HG02970 (cell line): Measurements from ENCODE around the gene COTL1.

Experiments
- ATAC-seq: cut with Tn5 transposase; IDR thresholded peaks from one replicate; pipeline ENCODE4 v1.9.1; 2021; ENCODE audit warnings: mild to moderate bottlenecking, moderate library complexity, moderate number of reproducible peaks; ENCODE audit not compliant: unreplicated experiment, low FRiP score

Gene COTL1, protein sequence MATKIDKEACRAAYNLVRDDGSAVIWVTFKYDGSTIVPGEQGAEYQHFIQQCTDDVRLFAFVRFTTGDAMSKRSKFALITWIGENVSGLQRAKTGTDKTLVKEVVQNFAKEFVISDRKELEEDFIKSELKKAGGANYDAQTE

DNA sequence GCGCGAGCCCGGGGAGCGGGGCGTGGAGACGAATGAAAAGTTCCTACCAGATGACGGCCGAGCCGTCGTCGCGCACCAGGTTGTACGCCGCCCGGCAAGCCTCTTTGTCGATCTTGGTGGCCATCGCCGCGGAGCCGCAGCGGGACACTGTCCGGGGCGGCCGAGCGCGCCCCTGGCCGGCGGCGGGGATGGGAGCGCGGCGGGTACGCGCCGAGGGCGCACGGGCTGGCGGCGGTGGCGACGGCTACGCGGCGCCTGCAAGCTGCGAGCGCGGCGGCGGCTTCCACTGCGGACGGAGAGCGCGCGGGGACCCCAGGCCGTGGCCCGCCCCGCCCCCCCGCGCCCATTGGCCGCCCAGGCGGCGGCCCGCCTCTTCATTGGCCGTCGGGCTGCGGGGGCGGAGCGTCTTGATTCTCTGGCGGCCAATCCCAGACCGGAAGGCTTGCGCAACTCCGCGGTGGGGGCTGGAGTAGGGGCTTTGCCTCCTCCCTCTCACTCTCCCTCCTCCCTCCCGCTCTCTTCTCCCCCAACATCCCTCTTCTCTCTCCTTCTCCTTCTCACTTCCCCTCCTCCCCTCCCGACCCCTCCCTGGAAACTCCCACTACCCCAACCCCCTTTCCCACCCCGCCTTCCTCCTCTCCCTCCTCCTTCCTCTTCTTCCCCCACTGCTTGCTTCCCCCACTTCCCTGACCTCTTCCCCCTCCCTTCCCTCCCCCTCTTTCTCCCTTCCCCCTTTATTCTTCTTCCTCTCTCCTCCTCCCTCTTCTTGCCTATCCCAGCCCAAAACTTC is at the start of gene COTL1:
TSS of gene COTL1 (minus strand) at position 288 of the 790 bp plus-strand sequence. CDS start at position 124, 164 bp downstream.
- peak; percentile 79 for ATAC-seq

DNA sequence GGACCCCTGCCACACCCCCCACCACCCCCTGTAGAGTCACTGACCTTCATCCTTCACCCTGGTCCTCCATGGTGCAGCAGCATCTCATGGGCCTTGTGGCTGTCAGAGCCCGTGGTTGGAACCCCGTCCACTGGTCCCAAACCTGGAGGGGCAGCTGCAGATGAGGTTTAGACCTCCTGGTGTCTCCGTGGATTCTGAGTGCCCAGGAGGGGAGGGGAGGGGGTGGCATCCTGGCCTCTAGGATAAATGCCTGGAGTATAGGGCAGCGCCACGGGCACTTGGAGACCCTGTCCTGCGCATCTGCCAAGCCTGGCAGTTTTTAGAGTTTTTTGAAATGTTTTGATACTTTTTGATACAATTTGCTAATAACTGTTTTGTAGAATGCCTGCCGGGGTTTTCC is 48.0 kb upstream of the COTL1 start:
- ATAC-seq = no peak

- no peak for ATAC-seq
These were observed 47.5 kb upstream of the COTL1 start for GRCh38 chr16:84665359-84665758.

- no peak for ATAC-seq
These were observed 45.7 kb upstream of the COTL1 start for GRCh38 chr16:84663433-84664101.

DNA sequence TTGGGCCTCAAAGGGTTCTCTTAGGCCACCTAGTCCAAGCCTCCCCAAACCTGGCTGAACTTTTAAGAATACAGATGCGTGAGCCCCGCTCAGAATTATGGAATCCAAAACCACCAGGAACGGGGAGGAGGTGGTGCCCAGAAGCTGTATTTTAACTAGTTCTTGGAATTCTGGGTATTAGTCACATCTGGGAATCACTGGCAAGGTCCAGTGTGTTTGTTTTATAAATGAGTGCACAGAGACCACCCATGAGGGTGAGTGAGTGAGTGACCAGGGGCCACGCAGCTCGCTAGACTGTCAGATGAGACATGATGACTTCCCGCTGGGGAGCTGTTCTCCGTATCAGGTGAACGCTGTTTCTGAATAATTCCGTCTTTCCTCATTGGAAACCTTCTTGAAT is 44.6 kb upstream of the COTL1 start:
- no peak for ATAC-seq

DNA sequence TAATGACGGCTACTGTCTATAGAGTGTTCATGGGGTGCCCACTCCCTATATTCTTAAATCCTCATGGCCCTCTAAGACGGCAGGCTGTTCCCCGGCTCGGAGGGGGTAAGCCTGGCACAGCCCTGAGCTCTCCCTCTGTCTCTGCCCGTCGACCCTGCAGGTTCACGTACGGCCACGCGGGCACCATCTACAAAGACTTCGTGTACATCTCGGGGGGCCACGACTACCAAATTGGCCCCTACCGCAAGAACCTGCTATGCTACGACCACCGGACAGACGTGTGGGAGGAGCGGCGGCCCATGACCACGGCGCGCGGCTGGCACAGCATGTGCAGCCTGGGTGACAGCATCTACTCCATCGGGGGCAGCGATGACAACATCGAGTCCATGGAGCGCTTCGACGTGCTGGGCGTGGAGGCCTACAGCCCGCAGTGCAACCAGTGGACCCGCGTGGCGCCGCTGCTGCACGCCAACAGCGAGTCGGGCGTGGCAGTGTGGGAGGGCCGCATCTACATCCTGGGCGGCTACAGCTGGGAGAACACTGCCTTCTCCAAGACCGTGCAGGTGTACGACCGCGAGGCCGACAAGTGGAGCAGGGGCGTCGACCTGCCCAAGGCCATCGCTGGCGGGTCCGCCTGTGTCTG is 43.7 kb upstream of the COTL1 start:
- no peak for ATAC-seq

- ATAC-seq = no peak
These were observed 43.1 kb upstream of the COTL1 start for GRCh38 chr16:84660973-84661372.

- no peak for ATAC-seq
These were observed 41.9 kb upstream of the COTL1 start for GRCh38 chr16:84659656-84660300.

DNA sequence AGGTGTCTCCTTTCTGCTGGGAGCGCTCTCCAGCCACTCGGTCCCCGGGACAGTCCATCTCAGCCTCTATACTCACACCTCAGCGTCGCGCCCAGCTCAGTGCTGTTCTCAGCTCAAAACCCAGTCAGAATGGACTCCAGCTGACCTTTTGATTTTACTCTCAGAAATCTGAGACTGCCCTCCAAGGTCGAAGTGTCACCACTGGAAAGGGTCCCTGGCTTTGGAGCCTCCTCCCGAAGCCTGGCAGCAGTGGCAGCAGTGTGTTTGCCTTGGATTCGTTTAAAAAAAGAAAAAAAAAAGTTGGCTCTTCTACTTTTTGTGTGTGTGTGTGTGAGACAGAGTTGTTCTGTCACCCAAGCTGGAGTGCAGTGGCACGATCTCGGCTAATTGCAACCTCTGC is 40.8 kb upstream of the COTL1 start:
- no peak for ATAC-seq

DNA sequence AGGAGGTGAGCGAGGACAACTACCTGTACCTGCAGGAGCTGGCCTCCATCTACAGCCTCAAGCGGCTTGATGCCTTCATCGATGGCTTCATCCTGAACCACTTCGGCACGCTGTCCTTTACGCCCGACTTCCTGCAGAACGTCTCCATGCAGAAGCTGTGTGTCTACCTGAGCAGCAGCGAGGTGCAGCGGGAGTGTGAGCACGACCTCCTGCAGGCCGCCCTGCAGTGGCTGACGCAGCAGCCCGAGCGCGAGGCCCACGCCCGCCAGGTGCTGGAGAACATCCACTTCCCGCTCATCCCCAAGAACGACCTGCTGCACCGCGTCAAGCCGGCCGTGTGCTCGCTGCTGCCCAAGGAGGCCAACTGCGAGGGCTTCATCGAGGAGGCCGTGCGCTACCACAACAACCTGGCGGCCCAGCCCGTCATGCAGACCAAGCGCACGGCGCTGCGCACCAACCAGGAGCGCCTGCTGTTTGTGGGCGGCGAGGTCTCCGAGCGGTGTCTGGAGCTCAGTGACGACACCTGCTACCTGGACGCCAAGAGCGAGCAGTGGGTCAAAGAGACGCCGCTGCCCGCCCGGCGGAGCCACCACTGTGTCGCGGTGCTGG is 39.5 kb upstream of the COTL1 start:
- ATAC-seq = no peak

- ATAC-seq = no peak
These were observed 38.8 kb upstream of the COTL1 start for GRCh38 chr16:84656649-84657048.

DNA sequence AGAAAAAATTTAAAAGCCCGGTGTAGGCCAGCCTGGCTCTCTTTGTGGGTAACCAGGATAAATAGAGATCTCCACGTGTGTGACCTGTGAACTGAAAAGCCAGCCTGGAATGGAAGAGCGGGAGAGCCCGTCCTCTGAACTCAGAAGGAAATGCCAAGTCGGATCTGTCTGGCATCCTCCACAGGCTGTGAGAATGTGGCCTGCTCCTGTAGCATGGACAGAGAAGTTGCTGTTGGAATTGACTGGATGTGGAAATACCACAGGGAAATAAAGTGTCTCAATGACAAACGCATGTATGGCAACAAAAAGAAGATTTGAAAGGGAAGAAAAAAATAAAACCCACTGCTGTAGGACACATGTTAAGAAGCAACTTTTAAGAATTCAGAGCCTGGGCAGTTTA is 37.1 kb upstream of the COTL1 start:
- ATAC-seq = no peak

DNA sequence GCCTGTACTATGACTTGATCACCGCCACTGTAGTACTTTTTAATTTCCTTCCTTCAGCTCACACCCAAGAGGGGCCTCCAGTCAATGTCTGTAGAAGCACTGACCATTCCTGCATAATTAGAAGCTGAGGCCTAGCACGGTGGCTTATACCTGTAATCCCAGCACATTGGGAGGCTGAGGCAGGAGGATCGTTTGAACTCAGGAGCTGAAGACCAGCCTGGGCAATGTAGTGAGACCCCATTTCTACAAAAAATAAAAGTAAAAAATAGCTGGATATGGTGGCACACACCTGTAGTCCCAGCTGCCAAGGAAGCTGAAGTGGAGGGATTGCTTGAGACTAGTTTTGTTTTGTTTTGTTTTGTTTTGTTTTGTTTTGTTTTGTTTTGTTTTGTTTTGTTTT is 36.4 kb upstream of the COTL1 start:
- ATAC-seq = no peak

DNA sequence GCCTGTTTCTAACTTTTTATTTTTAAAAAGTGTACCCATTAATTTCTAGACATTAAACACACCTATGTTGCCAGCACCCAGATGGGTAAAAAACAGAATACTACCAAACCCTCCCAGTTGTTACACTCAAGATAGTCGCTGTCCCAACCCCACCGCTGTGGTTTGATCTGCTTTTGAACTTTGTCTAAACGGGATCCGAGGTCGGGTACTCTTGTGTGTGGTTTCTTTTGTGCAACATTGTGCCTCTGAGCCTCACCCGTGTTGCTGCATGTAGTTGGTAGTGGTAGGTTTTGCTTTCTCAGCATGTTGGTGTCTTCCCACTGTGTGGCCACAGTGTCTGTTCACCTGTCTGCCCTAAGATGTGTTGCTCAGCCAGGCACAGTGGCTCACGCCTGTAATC is 34.7 kb upstream of the COTL1 start:
- ATAC-seq = no peak

DNA sequence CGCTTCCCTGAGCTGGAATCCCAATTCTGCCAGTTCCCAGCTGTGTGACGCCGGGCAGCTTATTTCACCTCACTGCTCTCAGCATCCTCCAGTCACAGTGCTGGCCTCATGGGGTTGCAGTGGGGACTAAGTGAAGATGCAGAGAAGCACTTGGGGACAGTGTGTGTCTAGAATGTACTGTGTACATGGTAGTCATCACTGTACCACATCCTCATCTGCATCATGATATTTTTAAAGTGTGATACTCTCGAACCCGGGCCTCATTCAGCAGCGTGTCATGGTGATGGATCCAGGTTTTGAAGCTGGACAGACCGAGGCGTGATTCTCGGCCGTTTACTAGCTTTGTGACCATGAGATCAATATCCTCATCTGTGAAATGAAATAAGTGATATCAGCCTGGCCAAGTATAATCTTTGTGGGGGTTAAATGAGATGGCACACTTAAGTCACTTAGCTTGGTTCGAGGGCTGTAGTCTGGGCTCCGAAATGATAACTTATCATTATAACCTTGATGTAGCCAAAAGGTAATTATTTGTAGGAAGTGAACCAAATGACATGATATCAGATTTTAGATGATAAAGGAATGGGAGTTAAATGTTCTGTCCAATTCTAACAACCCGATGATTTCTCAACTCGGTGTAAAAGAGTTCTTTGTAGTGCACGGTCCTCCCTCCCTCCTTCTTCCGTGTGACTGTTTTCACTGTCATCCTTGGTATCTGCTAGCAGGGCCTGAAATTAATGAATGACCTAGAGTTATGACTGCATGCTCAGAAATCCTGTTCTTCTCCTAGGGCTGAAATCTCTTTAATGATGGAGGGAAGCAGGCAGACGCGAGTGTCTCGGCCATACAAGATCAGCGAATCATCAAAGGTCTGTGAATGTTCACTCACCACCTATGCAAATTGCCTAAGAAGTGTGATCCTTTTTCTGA is 32.4 kb upstream of the COTL1 start:
- ATAC-seq = no peak

DNA sequence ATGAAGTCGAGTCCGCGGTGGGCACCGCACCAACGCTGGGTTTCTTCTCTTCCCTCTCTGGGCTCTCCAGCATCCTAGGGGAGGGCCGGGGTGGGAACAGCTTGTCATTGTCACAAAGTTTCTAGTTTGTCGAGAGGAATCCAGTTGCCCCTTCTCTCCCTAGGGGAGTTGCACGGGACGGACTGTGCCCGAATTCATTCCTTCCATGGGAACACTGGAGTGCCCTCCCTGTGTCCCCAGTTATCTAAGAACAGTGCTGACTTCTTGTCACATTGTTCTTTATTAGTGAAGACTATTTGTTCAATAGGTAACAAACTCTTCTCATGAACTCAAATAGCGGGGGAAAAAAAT is 31.6 kb upstream of the COTL1 start:
- no peak for ATAC-seq

DNA sequence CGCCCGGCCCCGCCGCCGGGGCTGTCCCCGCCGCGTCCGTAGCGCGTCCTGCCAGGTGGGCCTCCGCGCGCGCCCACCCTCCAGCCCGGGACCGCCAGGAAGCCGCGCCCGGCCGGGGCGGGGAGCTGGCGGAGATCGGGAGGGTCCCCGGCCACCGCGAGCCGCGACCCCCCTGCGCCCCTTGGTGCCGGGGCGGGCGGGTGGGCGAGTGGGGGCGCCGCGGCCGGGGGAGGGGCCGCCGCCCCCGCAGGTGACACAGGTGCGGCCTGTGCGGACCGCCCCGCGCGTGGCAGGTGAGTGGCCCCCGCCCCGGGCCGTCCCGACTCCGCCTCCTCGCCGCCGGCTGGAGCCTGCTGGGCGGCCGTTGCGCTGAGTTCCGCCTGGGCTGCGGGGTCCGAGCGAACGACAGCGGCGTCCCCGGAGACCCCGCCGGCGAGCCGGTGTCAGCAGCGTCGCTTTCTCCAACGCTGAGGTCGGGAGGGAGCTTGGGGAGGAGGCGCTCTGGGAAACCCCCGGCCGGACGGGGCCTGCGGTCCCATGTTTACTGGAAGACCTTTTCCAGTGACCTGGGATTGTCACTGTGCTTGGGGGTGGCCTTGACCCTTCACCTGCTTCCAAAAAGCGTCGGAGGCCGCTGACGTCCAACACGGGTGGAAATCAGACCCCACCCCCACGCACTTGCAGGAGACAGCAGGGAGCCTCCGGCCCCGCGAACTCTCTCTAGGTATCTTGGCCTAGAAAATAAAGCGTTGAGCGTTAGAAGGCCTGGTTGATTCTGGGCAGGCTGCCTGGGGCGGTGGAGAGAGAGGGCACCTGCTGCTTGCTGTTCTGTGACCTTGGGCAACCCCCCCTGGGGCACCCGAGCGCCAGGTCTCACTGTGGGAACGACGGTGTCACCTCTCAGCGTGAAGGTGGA is 31.0 kb upstream of the COTL1 start:
- peak; percentile 46 for ATAC-seq

- peak; percentile 77 for ATAC-seq
These were observed 30.1 kb upstream of the COTL1 start, which contains the start of gene KLHL36 for GRCh38 chr16:84647828-84648594. KLHL36 (plus strand) TSS chr16:84648511; CDS start chr16:84650868, 2,357 bp downstream.
